Muscle layer of colon (tissue), 2 donors: ENCODE measurements around the gene TBX20.

Experiments
- H3K27ac ChIP-seq: one replicate; pipeline ENCODE4 v1.7.0; 2013; ENCODE audit warnings: low read depth, mild to moderate bottlenecking, low read length, moderate library complexity
- H3K27me3 ChIP-seq, 2 donors: one replicate each; pipeline ENCODE4 v1.7.0; 2013; ENCODE audit warnings: low read length in 2 of 2, mild to moderate bottlenecking in 2 of 2; ENCODE audit not compliant: insufficient read depth in 2 of 2, control insufficient read depth in 1 of 2
- H3K36me3 ChIP-seq: one replicate; pipeline ENCODE4 v1.7.0; 2013; ENCODE audit warnings: mild to moderate bottlenecking, low read length; ENCODE audit not compliant: insufficient read depth
- H3K4me1 ChIP-seq: one replicate; pipeline ENCODE4 v1.7.0; 2013; ENCODE audit warnings: mild to moderate bottlenecking, low read length; ENCODE audit not compliant: insufficient read depth
- H3K4me3 ChIP-seq, 2 donors: one replicate each; pipeline ENCODE4 v1.7.0; 2013; ENCODE audit warnings: low read length in 2 of 2, low read depth in 1 of 2, mild to moderate bottlenecking in 1 of 2, moderate library complexity in 1 of 2
- H3K9ac ChIP-seq: one replicate; pipeline ENCODE4 v1.7.0; 2013; ENCODE audit warnings: low read length
- H3K9me3 ChIP-seq: one replicate; pipeline ENCODE4 v1.7.0; 2013; ENCODE audit warnings: mild to moderate bottlenecking, low read length
- donor health status: abdominal sarcoma.
- donor health status: Adenocarcinoma of cecum.

TBX20 gene

GRCh38 chr7:35261476-35262285, 7.8 kb upstream of the TBX20 start:
- H3K9ac ChIP-seq, result no peak overlapping the region
- peaks cover 3% of the 10 kb centered on the region for H3K9me3 ChIP-seq
- H3K27ac ChIP-seq, result no peak overlapping the region
- H3K27me3 ChIP-seq, result peaks cover 55 to 63% of the 10 kb centered on the region in 2 donors
- H3K4me3 ChIP-seq, result no peak overlapping the region
- H3K36me3 ChIP-seq, result no peaks in the 10 kb centered on the region
- H3K4me1 ChIP-seq, result no peaks in the 10 kb centered on the region

GRCh38 chr7:35261041-35261440, 7.1 kb upstream of the TBX20 start:
- no peak overlapping the region for H3K9ac ChIP-seq
- no peaks in the 10 kb centered on the region for H3K4me1 ChIP-seq
- H3K9me3 ChIP-seq, result peaks cover 7% of the 10 kb centered on the region
- H3K27me3 ChIP-seq, result peaks cover 61 to 69% of the 10 kb centered on the region in 2 donors
- no peak overlapping the region for H3K4me3 ChIP-seq
- H3K36me3 ChIP-seq, result no peaks in the 10 kb centered on the region
- no peak overlapping the region for H3K27ac ChIP-seq

GRCh38 chr7:35260246-35260645, 6.3 kb upstream of the TBX20 start:
- no peak overlapping the region for H3K9ac ChIP-seq
- peaks cover 7% of the 10 kb centered on the region for H3K9me3 ChIP-seq
- H3K27me3 ChIP-seq, result peaks cover 69 to 77% of the 10 kb centered on the region in 2 donors
- no peak overlapping the region for H3K27ac ChIP-seq
- H3K4me1 ChIP-seq, result no peaks in the 10 kb centered on the region
- no peaks in the 10 kb centered on the region for H3K36me3 ChIP-seq
- no peak overlapping the region for H3K4me3 ChIP-seq

GRCh38 chr7:35259523-35259908, 5.6 kb upstream of the TBX20 start:
- H3K27ac ChIP-seq, result no peak overlapping the region
- H3K9ac ChIP-seq, result no peak overlapping the region
- H3K27me3 ChIP-seq, result peaks cover 76 to 82% of the 10 kb centered on the region in 2 donors
- peaks cover 7% of the 10 kb centered on the region for H3K9me3 ChIP-seq
- peaks cover 3% of the 10 kb centered on the region for H3K4me1 ChIP-seq
- no peak overlapping the region for H3K4me3 ChIP-seq
- no peaks in the 10 kb centered on the region for H3K36me3 ChIP-seq

- peaks cover 8% of the 10 kb centered on the region for H3K4me1 ChIP-seq
- peaks cover 7% of the 10 kb centered on the region for H3K9me3 ChIP-seq
- peaks cover 80 to 87% of the 10 kb centered on the region in 2 donors for H3K27me3 ChIP-seq
- H3K27ac ChIP-seq, result no peak overlapping the region
- no peaks in the 10 kb centered on the region for H3K36me3 ChIP-seq
- no peak overlapping the region for H3K4me3 ChIP-seq
- no peak overlapping the region for H3K9ac ChIP-seq
These were observed 5.1 kb upstream of the TBX20 start for GRCh38 chr7:35258868-35259522.

- Histone ChIP-seq H3K36me3 (no peaks in the 10 kb centered on the region), H3K27ac (no peak overlapping the region), H3K9me3 (peaks cover 7% of the 10 kb centered on the region), H3K4me1 (peaks cover 13% of the 10 kb centered on the region), H3K9ac (no peak overlapping the region), H3K4me3 (no peak overlapping the region), H3K27me3 (peaks cover 87% of the 10 kb centered on the region in 2 donors)
These were observed 4.4 kb upstream of the TBX20 start for GRCh38 chr7:35258125-35258867.

GRCh38 chr7:35257251-35258124, 3.6 kb upstream of the TBX20 start:
- Histone ChIP-seq H3K4me1 (peaks cover 13% of the 10 kb centered on the region), H3K27ac (no peak overlapping the region)

GRCh38 chr7:35256256-35257175, 2.6 kb upstream of the TBX20 start:
- no peak overlapping the region for H3K27ac ChIP-seq
- H3K36me3 ChIP-seq, result no peaks in the 10 kb centered on the region
- H3K4me1 ChIP-seq, result peaks cover 13% of the 10 kb centered on the region
- H3K9me3 ChIP-seq, result peaks cover 7% of the 10 kb centered on the region
- H3K9ac ChIP-seq, result no peak overlapping the region
- H3K4me3 ChIP-seq, result no peak overlapping the region
- peaks cover 89 to 95% of the 10 kb centered on the region in 2 donors for H3K27me3 ChIP-seq

More at GRCh38 chr7:35257251-35258124, 3.6 kb upstream of the TBX20 start:
- peaks cover 87 to 95% of the 10 kb centered on the region in 2 donors for H3K27me3 ChIP-seq
- H3K9me3 ChIP-seq, result peaks cover 7% of the 10 kb centered on the region
- no peaks in the 10 kb centered on the region for H3K36me3 ChIP-seq
- no peak overlapping the region for H3K9ac ChIP-seq
- no peak overlapping the region for H3K4me3 ChIP-seq

GRCh38 chr7:35255443-35256255, 1.7 kb upstream of the TBX20 start:
- H3K9me3 ChIP-seq, result peaks cover 7% of the 10 kb centered on the region
- no peak overlapping the region for H3K4me3 ChIP-seq
- H3K27ac ChIP-seq, result no peak overlapping the region
- H3K9ac ChIP-seq, result no peak overlapping the region
- peaks cover 13% of the 10 kb centered on the region for H3K4me1 ChIP-seq
- peaks cover 88 to 92% of the 10 kb centered on the region in 2 donors for H3K27me3 ChIP-seq
- no peaks in the 10 kb centered on the region for H3K36me3 ChIP-seq
